ENCODE data around the gene DAB2IP.

- TF ChIP-seq ATF2 (tag by site-specific recombination; IDR thresholded peaks at IDR 0.05; ENCODE audit: low read depth) (no peak), ZNF416 (tag by site-specific recombination; IDR thresholded peaks at IDR 0.05) (no peak), ZNF558 (tag by site-specific recombination; IDR thresholded peaks at IDR 0.05) (no peak), BCL11A (tag by site-specific recombination; IDR thresholded peaks at IDR 0.05; ENCODE audit: low read depth) (no peak), WT1 (tag by site-specific recombination; IDR thresholded peaks at IDR 0.05) (no peak), REST (tag by site-specific recombination; IDR thresholded peaks at IDR 0.05) (no peak), CTCF (tag by site-specific recombination; IDR thresholded peaks at IDR 0.05) (no peak), ZNF37A (tag by site-specific recombination; IDR thresholded peaks at IDR 0.05) (no peak), MZF1 (tag by site-specific recombination; IDR thresholded peaks at IDR 0.05; ENCODE audit: borderline replicate concordance) (no peak), HOXD13 (CRISPR knock-in tag; IDR thresholded peaks at IDR 0.05; ENCODE audit: borderline replicate concordance) (no peak), GLI4 (tag by site-specific recombination; IDR thresholded peaks at IDR 0.05) (no peak)
Measured at GRCh38 chr9:121649476-121650216, 1.8 kb upstream of the DAB2IP start.
